Endometrial microvascular endothelial cells (primary cell): ENCODE results near the gene MAD1L1. TPM values are rescaled to one million over a fixed set of nuclear protein-coding genes. Genes with fewer than 3 reads are reported as not detected.

Experiments
- in situ Hi-C: cut with HindIII; loops from 2 replicates; pipeline ENCODE4 v1.10.0; 2017; ENCODE audit warnings: low sequenced_read_pairs, low pct_unique_long_range_greater_than_20kb; ENCODE audit errors: inconsistent ontology term
- total RNA-seq: library from RNA; depleted of rRNA; stranded (reverse); fragments of >200 nt; gene quantifications from one replicate; pipeline ENCODE4 v1.2.3, GENCODE V29; 2015; ENCODE audit errors: inconsistent ontology term

Gene MAD1L1
- total RNA-seq, 1 donor from 2014 or later, result 44.7 TPM

- in situ Hi-C loops, result no loop called here
Measured at GRCh38 chr7:2105917-2106316, 126.8 kb downstream of the MAD1L1 start.

DNA sequence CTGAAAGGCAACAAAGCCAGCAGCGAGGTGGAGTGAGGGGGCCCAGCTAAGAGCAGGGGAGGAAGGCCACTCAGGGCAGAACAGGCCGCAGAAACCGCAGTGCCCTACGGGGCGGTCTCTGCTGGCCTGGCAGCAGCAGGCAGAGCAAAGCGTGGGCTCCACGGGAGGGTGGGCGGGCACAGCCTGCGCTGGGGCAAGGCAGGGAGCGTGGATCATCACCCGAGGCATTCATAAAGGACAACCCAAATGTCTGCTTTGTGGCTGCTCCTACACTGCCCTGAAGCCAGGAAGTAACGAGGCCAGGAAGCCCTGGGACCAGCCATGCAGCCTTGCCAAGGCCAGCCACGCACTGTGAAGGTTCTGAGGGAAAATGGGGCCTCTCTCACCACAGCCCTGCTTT is 127.5 kb downstream of the MAD1L1 start:
- in situ Hi-C loops, result no loop called here

DNA sequence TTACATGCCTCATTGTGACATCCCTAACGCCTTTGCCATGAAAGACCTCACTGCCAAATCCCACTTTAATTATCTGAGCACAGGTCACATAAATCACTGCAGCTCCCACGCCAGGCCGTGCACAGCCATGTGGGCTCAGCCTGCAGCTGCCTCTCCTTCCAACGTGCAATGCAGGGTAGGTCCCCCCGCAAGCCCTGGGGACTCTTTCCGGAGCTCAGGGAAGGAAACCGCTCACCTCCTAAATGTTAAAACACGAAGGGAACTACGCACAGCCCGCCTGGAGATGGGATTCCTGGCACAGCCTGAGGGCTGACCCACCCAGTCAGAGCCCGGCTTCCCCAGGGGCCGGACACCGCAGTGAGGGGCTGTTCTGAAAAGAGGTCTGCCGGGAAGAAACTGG is 128.0 kb downstream of the MAD1L1 start:
- in situ Hi-C loops, result no loop called here

DNA sequence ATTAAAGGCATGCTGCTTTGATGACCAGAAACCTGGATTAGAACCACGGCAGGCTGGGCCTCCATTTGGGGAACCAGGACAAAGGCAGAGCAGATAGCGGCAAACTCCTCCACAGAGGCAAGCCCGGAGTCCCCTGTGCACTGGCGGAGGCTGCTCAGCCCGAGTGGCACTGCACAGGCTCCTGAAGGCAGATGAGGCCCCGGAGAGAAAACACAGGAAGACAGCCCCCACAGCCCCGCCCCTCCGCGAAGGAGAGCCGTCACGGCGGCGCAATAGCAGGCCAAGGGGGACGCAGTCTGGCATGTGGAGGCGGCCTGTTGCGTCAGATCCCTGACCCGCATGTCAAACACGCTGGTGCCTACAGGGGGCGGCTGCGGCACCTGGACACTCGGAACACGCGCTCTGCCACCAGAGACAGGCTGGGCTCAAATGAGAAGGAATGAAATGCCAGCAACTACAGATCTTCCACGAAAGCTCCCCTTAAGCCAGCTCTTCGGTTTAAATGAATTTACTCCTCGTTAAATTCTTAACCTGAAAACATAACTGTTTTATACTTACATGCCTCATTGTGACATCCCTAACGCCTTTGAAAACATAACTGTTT is 128.5 kb downstream of the MAD1L1 start:
- in situ Hi-C loops, result no loop called here

- in situ Hi-C loops, result no loop called here
Measured at GRCh38 chr7:2103071-2103898, 129.5 kb downstream of the MAD1L1 start.

- in situ Hi-C loops, result no loop called here
Measured at GRCh38 chr7:2102375-2102723, 130.4 kb downstream of the MAD1L1 start.

GRCh38 chr7:2101630-2102374 is 130.9 kb downstream of the MAD1L1 start:
- in situ Hi-C loops, result no loop called here

GRCh38 chr7:2100278-2101208 is 132.2 kb downstream of the MAD1L1 start:
- in situ Hi-C loops, result no loop called here

- in situ Hi-C loops, result no loop called here
Measured at GRCh38 chr7:2099048-2099957, 133.4 kb downstream of the MAD1L1 start.

GRCh38 chr7:2098496-2098895 is 134.2 kb downstream of the MAD1L1 start:
- in situ Hi-C loops, result no loop called here

- in situ Hi-C loops, result no loop called here
Measured at GRCh38 chr7:2098056-2098455, 134.7 kb downstream of the MAD1L1 start.

- in situ Hi-C loops, result no loop called here
Measured at GRCh38 chr7:2097492-2097891, 135.3 kb downstream of the MAD1L1 start.

- in situ Hi-C loops, result no loop called here
Measured at GRCh38 chr7:2096692-2097387, 135.9 kb downstream of the MAD1L1 start.

DNA sequence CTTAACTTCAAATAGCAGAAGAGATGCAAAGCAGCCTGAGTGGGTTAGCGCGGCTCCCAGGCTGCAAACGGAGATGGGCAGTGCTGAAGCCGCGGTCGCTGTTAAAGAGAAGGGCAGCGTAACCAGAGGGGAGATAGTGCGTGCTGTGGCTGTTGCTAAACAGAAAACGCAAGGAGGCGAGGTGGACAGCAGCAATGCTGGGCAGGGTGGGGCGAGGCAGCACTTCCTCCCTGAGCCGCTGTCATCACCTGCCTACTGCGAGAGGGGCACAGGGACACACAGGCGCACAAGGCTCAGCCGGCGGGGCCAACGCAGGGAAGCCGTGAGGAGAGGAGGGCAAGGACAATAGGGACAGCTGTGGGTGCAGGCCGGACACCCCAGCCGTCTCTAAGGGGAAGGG is 137.3 kb downstream of the MAD1L1 start:
- in situ Hi-C loops, result no loop called here

- in situ Hi-C loops, result no loop called here
Measured at GRCh38 chr7:2094454-2095045, 138.2 kb downstream of the MAD1L1 start.

DNA sequence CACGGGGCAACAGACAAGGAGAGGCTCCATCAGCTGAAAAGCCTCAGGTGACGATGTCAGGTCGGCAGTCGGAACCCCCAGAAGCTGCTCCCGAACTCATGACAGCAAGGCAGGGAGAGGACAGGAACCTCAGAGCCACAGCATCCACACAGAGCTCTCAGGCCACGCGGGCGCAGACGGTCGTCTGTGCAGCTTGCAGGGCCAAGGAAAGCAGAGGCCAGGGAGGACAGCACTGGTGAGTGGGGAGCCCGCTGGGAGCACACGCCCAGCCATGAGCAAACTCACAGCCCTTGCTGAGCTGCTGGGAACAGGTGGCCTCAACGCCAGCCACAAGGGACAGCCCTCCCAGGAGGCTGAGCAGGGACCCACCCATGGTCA is 138.9 kb downstream of the MAD1L1 start:
- in situ Hi-C loops, result no loop called here

GRCh38 chr7:2093215-2093842 is 139.4 kb downstream of the MAD1L1 start:
- in situ Hi-C loops, result no loop called here
